Activated CD4-positive, alpha-beta T cell treated with anti-CD3 and anti-CD28 coated beads for 48 hours (primary cell): ENCODE results near the gene SDF4.

Experiments used
- DNase-seq: peaks from one replicate; pipeline ENCODE4 v3.0.0-alpha.2; 2020

Gene SDF4

DNA sequence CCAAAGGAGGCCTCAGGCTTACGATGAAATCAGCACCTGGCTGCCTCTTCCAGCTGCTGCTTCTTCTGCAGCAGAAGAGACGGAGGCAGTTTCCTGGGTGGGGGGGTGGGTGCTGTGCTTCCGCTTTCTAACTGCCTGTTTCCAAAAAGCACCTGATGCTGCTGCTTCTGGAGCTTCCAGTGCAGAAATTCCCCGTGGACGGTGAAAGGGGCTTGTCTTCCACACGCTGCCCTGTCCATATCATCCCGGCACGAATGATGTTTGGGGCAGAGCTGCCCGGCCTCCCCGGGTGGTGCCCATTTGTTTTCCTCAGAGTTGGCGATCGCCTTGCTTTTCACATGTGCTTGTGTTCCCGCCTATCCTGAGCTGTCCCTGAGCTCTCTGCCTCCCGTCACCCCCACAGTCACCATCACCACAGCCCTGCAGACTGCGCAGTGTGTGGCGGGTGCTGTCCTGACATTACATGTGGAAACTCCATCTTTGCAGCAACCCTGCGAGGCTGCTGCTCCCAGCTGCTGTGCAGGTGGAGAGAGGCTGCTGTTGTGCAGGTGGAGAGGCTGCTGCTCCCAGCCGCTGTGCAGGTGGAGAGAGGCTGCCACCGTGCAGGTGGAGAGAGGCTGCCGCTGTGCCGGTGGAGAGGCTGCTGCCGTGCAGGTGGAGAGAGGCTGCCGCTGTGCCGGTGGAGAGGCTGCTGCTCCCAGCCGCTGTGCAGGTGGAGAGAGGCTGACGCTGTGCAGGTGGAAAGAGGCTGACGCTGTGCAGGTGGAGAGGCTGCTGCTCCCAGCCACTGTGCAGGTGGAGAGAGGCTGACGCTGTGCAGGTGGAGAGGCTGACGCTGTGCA is 56.4 kb downstream of the SDF4 start:
- DNase-seq: no peak

DNA sequence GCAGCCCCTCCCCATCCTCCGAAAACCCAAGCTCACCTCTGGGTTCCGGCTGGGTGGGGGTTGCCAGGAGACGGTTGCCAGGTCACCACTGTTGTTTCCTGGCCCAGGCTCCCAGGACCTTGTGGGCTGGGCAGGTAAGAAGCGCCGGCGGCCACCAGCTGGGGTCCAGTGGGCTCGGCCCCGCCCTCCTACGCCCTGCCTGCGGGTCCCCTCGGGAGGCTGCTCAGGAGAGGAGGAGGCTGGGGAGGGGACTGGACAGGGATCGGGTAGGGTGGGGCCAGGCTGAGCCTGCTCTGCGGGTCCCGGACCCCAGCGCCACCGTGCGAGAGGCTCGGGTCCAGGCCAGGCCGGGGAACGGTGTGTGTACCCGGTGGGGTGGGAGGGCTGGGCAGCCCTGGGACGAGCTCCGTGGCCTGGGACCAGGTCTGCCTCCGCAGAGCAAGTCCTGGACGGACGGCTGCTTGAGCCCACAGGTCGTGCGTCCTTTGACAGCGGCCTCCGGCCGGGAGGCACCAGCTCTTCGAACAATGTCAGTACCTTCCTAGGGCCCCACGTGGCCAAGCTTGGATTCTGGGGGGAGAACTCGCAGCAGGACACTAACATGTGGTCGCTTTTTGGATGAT is 57.9 kb downstream of the SDF4 start, which contains the start of gene TTLL10:
Gene TTLL10 (plus strand): TSS at position 88 of the 623 bp plus-strand sequence. CDS start 5,336 bp downstream, outside the sequence.
- peak; percentile 28 for DNase-seq

DNA sequence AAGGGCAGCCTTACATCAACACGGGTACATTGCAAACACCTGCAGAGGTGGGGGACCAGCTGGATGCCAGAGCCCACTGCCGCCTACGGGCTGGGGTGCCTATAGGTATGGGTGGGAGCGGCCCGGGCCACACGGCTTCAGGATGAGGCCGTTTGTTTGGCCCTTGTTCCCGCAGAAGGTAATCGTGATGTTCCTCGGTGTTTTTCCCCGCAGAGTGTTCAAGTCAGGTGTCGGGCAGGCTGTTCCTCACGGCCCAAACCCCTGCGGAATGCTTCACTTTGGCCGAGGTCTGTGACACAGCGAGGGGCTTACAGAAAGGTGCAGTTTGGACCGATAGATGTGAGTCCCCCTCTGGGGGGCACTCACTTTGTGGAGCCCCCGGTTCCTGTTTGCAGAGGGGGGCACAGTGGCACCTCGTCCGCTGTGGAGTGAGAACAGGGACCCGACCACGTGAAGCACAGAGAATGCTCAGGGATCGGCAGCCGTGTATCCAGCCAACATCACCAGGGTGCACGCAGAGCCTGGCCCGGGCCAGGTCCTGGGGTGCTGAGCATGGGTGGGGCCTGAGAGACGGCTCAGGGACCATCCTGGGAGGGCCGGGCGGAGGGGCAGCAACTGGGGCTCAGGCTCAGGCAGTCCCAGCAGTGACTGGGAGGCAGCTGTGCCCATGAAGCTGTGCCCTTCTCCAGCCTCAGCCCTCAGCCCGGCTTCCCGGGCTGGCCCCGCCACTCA is 58.6 kb downstream of the SDF4 start:
- no peak for DNase-seq

DNA sequence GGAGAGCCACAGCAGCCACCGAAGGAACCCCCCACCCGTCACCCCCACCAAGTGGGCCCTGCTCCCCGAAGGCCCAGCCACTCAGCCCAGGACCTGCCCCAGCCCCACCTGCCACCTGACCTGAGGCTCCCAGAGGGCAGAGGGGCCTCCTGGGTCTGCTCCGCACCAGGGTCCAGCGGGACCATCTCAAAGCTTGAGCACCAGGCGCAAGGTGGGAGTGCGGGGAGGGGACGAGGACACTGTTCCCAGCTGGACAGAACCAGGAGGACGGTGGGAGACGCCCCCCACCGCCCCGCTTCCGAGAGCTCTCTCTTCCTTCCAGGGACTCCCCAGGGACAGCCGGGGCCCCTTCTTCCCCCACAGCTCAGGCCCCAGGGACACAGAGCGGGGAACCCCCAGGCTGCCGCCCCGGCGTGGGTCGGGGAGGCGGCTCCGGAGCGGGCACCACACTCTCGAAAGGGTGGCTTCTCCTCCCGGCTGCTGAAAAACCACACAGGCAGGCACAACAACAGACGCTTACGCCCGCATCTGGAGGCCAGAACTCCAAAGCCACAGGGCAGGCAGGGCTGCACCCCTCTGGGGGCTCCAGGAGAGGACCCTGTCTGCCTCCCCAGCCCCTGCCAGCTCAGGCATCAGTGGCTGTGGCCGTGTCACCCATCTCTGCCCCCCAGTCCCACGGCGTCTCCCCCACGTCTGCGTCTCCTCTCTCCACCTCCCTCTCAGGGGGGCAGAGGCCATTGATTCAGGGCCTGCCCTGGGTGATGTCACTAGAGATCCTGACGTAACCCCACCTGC is 60.1 kb downstream of the SDF4 start:
- peak; percentile 22 for DNase-seq

DNA sequence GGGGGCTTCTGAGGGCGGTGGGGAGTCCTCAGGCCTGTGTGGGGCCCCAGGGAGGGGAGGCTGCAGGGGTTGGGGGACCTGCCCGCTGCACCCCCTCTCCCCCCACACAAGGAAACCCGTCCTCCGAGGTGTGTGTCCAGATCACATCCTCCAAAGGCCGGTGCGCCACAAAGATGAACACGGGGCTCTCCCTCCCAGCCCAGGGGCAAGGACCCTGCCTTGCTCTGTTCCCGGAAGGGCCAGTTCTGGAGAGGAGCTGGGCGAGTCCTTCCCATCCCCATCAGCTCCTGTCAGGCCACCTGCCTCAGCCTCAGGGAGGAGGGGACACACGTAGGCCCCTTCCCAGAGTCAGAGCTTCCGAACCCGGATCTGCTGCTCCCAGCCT is 60.6 kb downstream of the SDF4 start:
- no peak for DNase-seq

DNA sequence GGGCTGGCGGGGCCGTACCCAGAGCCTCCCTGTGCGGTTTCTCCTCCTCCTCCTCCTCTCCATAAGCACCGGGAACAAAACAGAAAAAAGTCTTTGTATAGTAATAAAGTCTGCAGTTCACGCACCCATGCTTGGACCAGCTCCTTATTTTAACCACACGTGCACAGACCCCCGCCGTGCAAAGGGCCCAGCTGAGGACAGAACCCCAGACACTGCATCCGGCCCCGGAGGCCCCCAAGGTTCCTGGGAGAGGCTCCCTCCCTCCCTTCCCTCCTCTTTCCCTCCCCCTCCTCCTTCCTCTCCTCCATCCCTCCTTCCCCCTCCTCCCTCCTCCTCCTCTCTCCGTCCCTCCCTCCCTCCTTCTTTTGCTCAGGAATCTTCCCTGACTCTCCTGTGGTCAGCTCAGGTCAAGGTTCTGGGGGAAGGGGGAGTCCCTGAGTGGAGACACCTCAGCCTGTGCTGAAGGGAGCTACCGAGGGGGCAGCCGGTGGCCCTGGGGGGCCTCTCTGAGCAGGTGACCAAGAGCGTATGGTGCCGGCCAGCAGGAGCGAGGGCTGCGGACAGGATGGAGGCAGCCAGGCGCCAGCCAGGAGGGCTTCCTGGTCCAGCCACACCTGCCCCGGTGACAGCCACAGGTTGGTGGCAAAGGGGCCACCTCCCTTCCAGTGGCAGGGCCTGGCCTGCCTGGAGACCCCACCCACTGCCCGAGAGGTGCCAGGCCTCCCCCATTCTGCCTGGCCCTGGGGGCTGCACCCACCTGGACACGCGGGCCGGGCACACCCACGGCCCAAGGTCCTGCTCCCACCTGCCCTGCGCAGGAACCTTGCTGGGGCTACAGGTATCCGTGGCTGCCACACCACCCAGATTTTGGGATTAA is 61.3 kb downstream of the SDF4 start:
- DNase-seq: no peak

DNA sequence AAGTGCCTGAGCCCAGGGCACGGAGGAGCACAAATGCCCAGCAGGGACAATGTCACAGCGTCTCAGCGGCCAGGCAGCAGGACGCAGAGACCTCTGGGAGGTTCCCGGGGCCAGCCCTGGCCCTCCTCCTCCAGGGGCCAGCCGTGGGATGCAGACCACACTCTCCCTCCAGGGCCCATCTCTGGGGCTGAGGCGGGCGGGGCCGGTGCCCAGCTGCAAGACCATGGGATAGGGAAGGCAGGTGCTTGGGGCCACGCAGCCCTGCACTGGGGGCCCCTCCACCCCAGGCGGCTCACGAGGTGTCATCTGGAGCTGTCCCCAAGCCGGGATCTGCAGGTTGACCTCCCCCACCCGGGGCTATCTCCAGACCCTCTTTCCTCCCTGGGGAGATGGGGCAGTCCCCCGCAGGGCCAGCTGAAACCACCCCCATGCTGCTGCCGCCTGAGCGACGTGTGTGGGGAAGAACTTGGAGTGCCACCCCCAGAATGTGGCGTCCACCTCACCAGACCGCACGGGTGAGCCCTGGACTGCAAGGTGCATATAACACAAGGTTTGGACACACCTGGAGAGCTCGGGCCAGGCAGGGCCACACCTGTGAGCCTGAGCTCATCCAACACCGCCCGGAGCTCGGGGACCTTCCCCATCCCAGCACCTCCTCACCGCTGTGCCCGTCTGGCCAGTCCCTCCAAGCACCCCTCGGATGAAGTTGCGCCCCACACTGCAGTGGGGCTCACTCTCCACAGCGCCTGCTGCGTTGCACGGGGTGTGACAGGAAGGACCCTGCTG is 62.2 kb downstream of the SDF4 start:
- no peak for DNase-seq

DNA sequence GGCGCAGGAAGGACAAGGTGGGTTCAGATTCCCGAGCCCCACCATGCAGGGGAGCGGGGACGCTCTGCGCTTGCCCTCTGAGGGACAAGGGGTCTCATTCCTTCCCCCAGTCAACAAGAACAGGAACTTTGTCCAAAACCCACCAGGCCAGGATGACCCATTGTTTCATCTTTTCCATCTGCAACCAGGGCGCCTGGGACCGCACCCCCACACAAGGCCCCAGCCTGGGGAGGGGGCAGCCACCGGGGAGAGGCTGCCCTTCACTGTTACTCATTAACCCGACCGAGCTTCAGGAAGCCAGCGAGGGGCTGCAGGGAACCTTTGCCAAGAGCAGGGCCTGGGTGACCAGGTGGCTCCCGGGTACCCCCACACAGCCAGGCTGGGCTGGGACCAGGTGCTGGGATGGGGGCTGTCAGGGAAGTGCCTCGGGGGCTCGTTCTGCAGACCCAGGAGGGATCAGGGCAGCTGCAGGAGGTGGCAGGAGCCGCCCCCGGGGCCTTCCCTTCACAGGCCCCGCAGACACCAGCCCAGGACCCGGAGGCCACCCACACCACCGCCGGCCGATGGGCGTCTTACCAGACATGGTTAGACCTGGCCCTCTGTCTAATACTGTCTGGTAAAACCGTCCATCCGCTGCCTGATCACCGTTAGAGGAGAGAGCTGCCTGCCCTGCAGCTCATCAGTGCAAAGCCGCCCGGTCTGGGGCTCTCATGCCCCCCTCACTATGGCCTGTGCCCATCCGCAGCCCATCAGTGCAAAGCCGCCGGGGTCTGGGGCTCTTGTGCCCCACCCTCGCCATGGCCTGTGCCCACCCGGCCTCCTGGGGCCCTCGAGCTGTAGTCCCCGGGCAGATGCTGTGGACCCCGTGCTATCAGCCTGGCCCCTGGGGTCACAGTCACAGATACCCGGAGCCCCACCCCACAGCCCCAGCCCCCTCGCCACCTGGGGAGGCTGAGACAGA is 63.1 kb downstream of the SDF4 start:
- no peak for DNase-seq

DNA sequence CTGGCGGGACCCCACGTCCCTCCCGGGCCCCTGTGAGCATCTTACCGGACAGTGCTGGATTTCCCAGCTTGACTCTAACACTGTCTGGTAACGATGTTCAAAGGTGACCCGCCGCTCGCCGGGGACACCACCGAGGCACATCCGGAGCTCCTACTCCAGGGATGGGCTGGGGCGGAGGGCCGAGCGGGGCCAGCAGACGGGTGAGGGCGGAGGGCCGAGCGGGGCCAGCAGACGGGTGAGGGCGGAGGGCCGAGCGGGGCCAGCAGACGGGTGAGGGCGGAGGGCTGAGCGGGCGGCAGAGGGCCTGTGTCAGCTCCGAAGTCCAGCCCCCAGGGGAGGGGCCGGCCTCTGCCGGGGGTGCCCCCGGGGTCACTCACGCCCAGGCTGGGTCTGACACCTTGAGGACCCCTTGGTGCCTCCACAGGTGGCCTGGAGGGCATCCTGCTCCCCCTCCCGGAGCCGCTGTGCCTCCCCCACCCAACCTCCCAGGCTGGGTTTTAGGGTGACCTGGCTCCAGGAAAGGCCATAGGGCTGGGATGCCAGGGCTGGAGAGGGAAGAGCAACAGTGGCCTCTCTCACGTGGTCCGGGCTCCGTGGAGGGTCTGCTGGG is 63.9 kb downstream of the SDF4 start:
- DNase-seq: no peak

DNA sequence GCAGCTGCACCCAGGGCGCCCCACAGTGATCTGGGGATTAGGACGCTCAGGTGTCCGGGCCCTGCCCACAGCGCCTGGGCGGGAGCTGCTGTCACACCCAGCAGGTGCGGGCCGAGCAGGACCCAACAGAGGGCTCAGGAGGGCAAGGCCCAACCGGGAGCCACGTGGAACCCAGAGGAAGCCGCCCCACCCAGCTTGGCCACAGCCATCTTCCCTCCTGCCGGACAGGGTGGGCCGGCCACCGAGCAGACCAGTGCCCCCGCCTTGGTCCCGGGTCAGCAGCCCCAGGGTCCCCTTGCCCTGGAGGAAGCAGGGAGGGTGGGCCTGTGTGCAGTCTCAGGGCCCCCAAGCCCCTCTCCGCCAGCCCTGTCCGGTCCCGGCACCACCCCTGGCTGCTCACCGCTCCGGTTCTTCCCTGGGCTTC is 64.4 kb downstream of the SDF4 start:
- DNase-seq: no peak
